Neural cell (in vitro differentiated cells): ENCODE data around the gene IQGAP2. TPM values are rescaled to one million over a fixed set of nuclear protein-coding genes. Genes with fewer than 3 reads are reported as not detected.

ENCODE experiments used
- H2AFZ ChIP-seq: fragments of 200-600, 300-800 bp; sonication (generic), shearing (Covaris generic); 2 replicates; pipeline ENCODE4 v1.6.0; 2014; ENCODE audit warnings: low read depth, mild to moderate bottlenecking, antibody characterized with exemption, low read length, moderate library complexity
- H3F3A ChIP-seq: fragments of 200-600 bp; shearing (Covaris generic); 2 replicates; pipeline ENCODE4 v1.6.1; 2016; ENCODE audit warnings: mild to moderate bottlenecking, moderate library complexity, mixed read lengths, antibody characterized with exemption, low read length; ENCODE audit not compliant: insufficient read depth, poor library complexity, severe bottlenecking
- H3K27ac ChIP-seq: fragments of 200-600, 300-800 bp; sonication (generic), shearing (Covaris generic); 2 replicates; pipeline ENCODE4 v1.5.1; 2014; ENCODE audit warnings: mild to moderate bottlenecking, low read length, moderate library complexity
- H3K27me3 ChIP-seq: fragments of 300-800, 200-600 bp; sonication (generic), shearing (Covaris generic); 2 replicates; pipeline ENCODE4 v1.6.0; 2014; ENCODE audit warnings: mild to moderate bottlenecking, low read depth, low read length, moderate library complexity; ENCODE audit not compliant: insufficient read depth
- H3K36me3 ChIP-seq: fragments of 300-800, 200-600 bp; sonication (generic), shearing (Covaris generic); 2 replicates; pipeline ENCODE4 v1.5.1; 2014; ENCODE audit warnings: mild to moderate bottlenecking, antibody characterized with exemption, low read length, moderate library complexity; ENCODE audit not compliant: insufficient read depth
- H3K4me2 ChIP-seq: fragments of 300-800, 200-600 bp; sonication (generic), shearing (Covaris generic); 2 replicates; pipeline ENCODE4 v1.6.0; 2014; ENCODE audit warnings: mild to moderate bottlenecking, low read length
- H3K4me3 ChIP-seq: fragments of 300-800, 200-600 bp; sonication (generic), shearing (Covaris generic); 2 replicates; pipeline ENCODE4 v1.5.1; 2014; ENCODE audit warnings: mild to moderate bottlenecking, low read length, moderate library complexity
- H3K79me2 ChIP-seq: fragments of 200-600 bp; shearing (Covaris generic); replicated peaks from 2 replicates; pipeline ENCODE4 v1.6.0; 2014; ENCODE audit warnings: mild to moderate bottlenecking, low read length, moderate library complexity; ENCODE audit not compliant: insufficient read depth
- H3K9ac ChIP-seq: fragments of 300-800, 200-600 bp; sonication (generic), shearing (Covaris generic); 2 replicates; pipeline ENCODE4 v1.6.1; 2016; ENCODE audit warnings: mild to moderate bottlenecking, low read length, mixed read lengths
- H3K9me2 ChIP-seq: fragments of 200-600 bp; shearing (Covaris generic); 2 replicates; pipeline ENCODE4 v1.6.1; 2016; ENCODE audit warnings: mild to moderate bottlenecking, low read length, mixed read lengths; ENCODE audit not compliant: insufficient read depth
- H3K9me3 ChIP-seq: fragments of 200-600, 300-800 bp; sonication (generic), shearing (Covaris generic); 2 replicates; pipeline ENCODE4 v1.6.1; 2016; ENCODE audit warnings: mild to moderate bottlenecking, mixed run types, low read length, moderate library complexity, mixed read lengths
- H4K20me1 ChIP-seq: fragments of 200-600 bp; shearing (Covaris generic); 2 replicates; pipeline ENCODE4 v1.6.1; 2016; ENCODE audit warnings: mild to moderate bottlenecking, mixed run types; ENCODE audit not compliant: insufficient read depth
- EP300 ChIP-seq: fragments of 450-650 bp; conservative IDR thresholded peaks from 2 replicates; pipeline ENCODE4 v1.6.1; 2014; ENCODE audit warnings: antibody characterized with exemption, mild to moderate bottlenecking, moderate library complexity; ENCODE audit not compliant: poor library complexity, severe bottlenecking
- EZH2 ChIP-seq: fragments of 200-600, 300-800 bp; shearing (Covaris generic), sonication (generic); IDR thresholded peaks from 2 replicates; pipeline ENCODE4 v1.6.1; 2014; ENCODE audit warnings: antibody characterized with exemption, low read length, borderline replicate concordance, mild to moderate bottlenecking; ENCODE audit not compliant: insufficient read depth, poor library complexity, severe bottlenecking
- MXI1 ChIP-seq: fragments of 450-650 bp; conservative IDR thresholded peaks from 2 replicates; pipeline ENCODE4 v1.6.1; 2014; ENCODE audit warnings: antibody characterized with exemption, mild to moderate bottlenecking; ENCODE audit not compliant: poor library complexity, severe bottlenecking
- POLR2AphosphoS5 ChIP-seq: IDR thresholded peaks from 2 replicates; pipeline ENCODE4 v1.6.1; 2012
- RAD21 ChIP-seq: fragments of 450-650 bp; conservative IDR thresholded peaks from 2 replicates; pipeline ENCODE4 v1.6.1; 2014; ENCODE audit warnings: antibody characterized with exemption, mild to moderate bottlenecking, moderate library complexity
- SMC3 ChIP-seq: fragments of 450-650 bp; conservative IDR thresholded peaks from 2 replicates; pipeline ENCODE4 v1.6.1; 2014; ENCODE audit warnings: antibody characterized with exemption, mild to moderate bottlenecking, moderate library complexity; ENCODE audit not compliant: poor library complexity
- TAF1 ChIP-seq: IDR thresholded peaks from 2 replicates; pipeline ENCODE4 v1.6.1; 2012; ENCODE audit warnings: low read depth
- polyA plus RNA-seq: library from polyadenylated mRNA; depleted of rRNA; stranded (reverse); fragments of >200 nt; gene quantifications from 2 replicates; pipeline ENCODE4 v1.2.3, GENCODE V29; 2014
- TF ChIP-seq, protein P1 (sequence below): IDR thresholded peaks from 2 replicates; pipeline ENCODE4 v1.6.1; 2012; ENCODE audit warnings: borderline replicate concordance
- TF ChIP-seq, protein P2 (sequence below): fragments of 450-650 bp; IDR thresholded peaks from 2 replicates; pipeline ENCODE4 v1.5.1; 2014; ENCODE audit warnings: antibody characterized with exemption, mild to moderate bottlenecking, moderate library complexity; ENCODE audit not compliant: poor library complexity, severe bottlenecking

The IQGAP2 gene
- polyA plus RNA-seq, 1 donor from 2014 or later: 5.2 TPM

DNA sequence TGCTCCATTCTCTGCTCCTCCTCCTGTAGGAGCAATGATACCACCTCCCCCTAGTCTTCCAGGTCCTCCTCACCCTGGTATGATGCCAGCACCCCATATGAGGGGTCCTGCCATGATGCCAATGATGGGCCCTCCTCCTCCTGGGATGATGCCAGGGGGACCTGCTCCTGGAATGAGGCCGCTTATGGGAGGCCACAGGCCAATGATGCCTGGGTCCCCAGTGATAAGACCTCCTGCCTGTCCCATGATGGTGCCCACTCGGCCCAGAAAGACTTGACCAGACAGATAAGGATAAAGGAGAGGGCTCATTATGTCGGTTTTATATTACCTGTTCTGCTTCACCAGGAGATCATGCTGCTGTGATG, 26.2 kb upstream of the IQGAP2 start:
- no peaks in the 10 kb centered on the region for H3K27me3 ChIP-seq
- no peaks in the 10 kb centered on the region for H3K36me3 ChIP-seq
- H3K4me2 ChIP-seq: no peak overlapping the region
- H2AFZ ChIP-seq: no peak overlapping the region
- H3K4me3 ChIP-seq: no peak overlapping the region
- H4K20me1 ChIP-seq: no peaks in the 10 kb centered on the region
- H3F3A ChIP-seq: no peaks in the 10 kb centered on the region
- H3K9me2 ChIP-seq: no peaks in the 10 kb centered on the region
- no peak overlapping the region for H3K27ac ChIP-seq
- no peak overlapping the region for H3K9ac ChIP-seq
- H3K9me3 ChIP-seq: no peaks in the 10 kb centered on the region
- no peak for TF ChIP-seq EZH2
- no peak for TF ChIP-seq RAD21
- TF ChIP-seq EP300: no peak
- TF ChIP-seq, protein P1, sequence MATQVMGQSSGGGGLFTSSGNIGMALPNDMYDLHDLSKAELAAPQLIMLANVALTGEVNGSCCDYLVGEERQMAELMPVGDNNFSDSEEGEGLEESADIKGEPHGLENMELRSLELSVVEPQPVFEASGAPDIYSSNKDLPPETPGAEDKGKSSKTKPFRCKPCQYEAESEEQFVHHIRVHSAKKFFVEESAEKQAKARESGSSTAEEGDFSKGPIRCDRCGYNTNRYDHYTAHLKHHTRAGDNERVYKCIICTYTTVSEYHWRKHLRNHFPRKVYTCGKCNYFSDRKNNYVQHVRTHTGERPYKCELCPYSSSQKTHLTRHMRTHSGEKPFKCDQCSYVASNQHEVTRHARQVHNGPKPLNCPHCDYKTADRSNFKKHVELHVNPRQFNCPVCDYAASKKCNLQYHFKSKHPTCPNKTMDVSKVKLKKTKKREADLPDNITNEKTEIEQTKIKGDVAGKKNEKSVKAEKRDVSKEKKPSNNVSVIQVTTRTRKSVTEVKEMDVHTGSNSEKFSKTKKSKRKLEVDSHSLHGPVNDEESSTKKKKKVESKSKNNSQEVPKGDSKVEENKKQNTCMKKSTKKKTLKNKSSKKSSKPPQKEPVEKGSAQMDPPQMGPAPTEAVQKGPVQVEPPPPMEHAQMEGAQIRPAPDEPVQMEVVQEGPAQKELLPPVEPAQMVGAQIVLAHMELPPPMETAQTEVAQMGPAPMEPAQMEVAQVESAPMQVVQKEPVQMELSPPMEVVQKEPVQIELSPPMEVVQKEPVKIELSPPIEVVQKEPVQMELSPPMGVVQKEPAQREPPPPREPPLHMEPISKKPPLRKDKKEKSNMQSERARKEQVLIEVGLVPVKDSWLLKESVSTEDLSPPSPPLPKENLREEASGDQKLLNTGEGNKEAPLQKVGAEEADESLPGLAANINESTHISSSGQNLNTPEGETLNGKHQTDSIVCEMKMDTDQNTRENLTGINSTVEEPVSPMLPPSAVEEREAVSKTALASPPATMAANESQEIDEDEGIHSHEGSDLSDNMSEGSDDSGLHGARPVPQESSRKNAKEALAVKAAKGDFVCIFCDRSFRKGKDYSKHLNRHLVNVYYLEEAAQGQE: no peak
- no peak for TF ChIP-seq TAF1
- TF ChIP-seq, protein P2, sequence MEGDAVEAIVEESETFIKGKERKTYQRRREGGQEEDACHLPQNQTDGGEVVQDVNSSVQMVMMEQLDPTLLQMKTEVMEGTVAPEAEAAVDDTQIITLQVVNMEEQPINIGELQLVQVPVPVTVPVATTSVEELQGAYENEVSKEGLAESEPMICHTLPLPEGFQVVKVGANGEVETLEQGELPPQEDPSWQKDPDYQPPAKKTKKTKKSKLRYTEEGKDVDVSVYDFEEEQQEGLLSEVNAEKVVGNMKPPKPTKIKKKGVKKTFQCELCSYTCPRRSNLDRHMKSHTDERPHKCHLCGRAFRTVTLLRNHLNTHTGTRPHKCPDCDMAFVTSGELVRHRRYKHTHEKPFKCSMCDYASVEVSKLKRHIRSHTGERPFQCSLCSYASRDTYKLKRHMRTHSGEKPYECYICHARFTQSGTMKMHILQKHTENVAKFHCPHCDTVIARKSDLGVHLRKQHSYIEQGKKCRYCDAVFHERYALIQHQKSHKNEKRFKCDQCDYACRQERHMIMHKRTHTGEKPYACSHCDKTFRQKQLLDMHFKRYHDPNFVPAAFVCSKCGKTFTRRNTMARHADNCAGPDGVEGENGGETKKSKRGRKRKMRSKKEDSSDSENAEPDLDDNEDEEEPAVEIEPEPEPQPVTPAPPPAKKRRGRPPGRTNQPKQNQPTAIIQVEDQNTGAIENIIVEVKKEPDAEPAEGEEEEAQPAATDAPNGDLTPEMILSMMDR: no peak
- no peak for TF ChIP-seq SMC3
- no peak for TF ChIP-seq POLR2AphosphoS5
- TF ChIP-seq MXI1: no peak
- H3K79me2 ChIP-seq: no peaks in the 10 kb centered on the region

DNA sequence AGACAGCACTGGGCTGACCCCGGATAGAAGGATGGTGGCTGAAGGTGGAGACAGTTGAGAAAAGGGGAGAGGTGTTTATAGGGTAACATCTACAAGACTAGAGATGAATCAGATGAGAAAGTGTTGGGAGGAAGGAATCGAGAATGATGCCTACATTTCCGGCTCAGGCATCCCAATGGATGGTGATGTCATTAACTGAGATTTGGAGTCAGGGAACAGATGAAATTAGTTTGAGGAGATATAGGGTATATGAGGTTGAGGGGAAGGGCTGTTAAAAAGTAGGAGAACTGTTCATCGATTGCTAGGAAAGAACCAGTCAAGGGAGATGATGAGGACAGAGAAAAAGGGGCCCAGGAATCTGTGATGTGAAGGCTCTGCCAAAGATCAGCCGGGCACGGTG, 24.7 kb upstream of the IQGAP2 start:
- Histone ChIP-seq H3K9me2 (no peaks in the 10 kb centered on the region), H3K4me2 (no peak overlapping the region), H3F3A (no peaks in the 10 kb centered on the region), H2AFZ (no peak overlapping the region), H3K4me3 (no peak overlapping the region), H3K9ac (no peak overlapping the region), H3K27ac (no peak overlapping the region), H3K9me3 (no peaks in the 10 kb centered on the region), H4K20me1 (no peaks in the 10 kb centered on the region), H3K79me2 (no peaks in the 10 kb centered on the region), H3K36me3 (no peaks in the 10 kb centered on the region), H3K27me3 (no peaks in the 10 kb centered on the region)
- TF ChIP-seq EZH2: no peak
- no peak for TF ChIP-seq POLR2AphosphoS5
- TF ChIP-seq, protein P2: no peak
- no peak for TF ChIP-seq EP300
- TF ChIP-seq, protein P1: no peak
- TF ChIP-seq SMC3: no peak
- no peak for TF ChIP-seq RAD21
- TF ChIP-seq MXI1: no peak
- TF ChIP-seq TAF1: no peak
